ENCODE results near the gene PLVAP. TPM values are rescaled to one million over a fixed set of nuclear protein-coding genes. Genes with fewer than 3 reads are reported as not detected.

PLVAP gene
- total RNA-seq, 1 donor = 0.09 TPM

DNA sequence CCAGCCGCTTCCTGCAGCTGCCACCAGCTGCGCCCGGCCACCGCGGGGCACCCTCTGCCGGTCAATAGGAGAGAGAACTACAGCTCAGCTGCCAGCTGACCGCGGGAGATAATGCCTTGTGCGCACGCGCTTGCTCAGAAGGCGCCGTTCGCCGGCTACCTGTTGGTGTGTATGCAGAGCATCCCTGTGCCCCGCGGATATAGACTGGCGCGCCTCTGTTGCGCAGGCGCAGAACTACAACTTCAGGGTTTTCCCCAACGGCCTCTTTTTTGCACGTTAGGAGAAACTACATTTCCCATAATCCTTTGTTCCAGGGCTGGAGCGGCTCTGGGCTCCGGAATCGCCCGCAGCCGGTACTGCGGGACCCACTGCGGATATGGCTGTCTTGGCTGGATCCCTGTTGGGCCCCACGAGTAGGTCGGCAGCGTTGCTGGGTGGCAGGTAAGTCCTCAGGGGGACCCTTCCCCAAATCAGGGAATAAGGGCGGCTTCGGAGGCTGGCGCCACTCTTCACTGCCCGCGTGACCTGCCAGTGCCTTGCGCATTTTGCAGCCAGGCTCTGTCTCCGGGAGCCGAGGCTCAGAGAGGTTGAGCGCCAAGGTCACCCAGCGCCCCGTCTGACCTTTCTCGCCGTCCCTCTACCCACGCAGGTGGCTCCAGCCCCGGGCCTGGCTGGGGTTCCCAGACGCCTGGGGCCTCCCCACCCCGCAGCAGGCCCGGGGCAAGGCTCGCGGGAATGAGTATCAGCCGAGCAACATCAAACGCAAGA is 71.4 kb downstream of the PLVAP start, which contains the start of gene MRPL34:
MRPL34 (plus strand) TSS at position 356 of the 768 bp plus-strand sequence; CDS start at position 377, 21 bp downstream.
- peak within 1 kb of the TSS; percentile 85 for H3K4me3 ChIP-seq (ENCODE audit: low read depth, low read length)
- TF ChIP-seq, protein P1, sequence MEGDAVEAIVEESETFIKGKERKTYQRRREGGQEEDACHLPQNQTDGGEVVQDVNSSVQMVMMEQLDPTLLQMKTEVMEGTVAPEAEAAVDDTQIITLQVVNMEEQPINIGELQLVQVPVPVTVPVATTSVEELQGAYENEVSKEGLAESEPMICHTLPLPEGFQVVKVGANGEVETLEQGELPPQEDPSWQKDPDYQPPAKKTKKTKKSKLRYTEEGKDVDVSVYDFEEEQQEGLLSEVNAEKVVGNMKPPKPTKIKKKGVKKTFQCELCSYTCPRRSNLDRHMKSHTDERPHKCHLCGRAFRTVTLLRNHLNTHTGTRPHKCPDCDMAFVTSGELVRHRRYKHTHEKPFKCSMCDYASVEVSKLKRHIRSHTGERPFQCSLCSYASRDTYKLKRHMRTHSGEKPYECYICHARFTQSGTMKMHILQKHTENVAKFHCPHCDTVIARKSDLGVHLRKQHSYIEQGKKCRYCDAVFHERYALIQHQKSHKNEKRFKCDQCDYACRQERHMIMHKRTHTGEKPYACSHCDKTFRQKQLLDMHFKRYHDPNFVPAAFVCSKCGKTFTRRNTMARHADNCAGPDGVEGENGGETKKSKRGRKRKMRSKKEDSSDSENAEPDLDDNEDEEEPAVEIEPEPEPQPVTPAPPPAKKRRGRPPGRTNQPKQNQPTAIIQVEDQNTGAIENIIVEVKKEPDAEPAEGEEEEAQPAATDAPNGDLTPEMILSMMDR (IDR thresholded peaks at IDR 0.05; ENCODE audit: insufficient read depth, low read length) = peak; percentile 70
- peak; percentile 99 for DNase-seq (ENCODE audit: low read depth)

DNA sequence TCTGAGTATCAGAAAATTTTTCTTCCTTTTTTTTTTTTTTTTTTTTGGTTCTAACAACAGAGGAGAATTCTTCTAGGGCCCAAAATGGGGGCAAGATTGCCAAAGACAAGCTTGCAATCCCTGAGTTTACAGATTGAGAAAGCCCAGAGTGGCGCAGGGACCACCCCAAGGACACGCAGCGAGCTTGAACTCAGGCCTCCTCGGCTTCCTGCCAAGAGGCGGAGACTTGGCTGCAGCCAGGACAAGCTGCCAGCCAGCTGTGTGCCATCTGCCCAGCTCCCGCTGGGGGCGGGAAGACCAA is 72.0 kb downstream of the PLVAP start:
- peak overlapping the region; percentile 85 for H3K4me3 ChIP-seq (ENCODE audit: low read depth, low read length)
- TF ChIP-seq, protein P1 (IDR thresholded peaks at IDR 0.05; ENCODE audit: insufficient read depth, low read length) = no peak
- no peak for DNase-seq (ENCODE audit: low read depth)

DNA sequence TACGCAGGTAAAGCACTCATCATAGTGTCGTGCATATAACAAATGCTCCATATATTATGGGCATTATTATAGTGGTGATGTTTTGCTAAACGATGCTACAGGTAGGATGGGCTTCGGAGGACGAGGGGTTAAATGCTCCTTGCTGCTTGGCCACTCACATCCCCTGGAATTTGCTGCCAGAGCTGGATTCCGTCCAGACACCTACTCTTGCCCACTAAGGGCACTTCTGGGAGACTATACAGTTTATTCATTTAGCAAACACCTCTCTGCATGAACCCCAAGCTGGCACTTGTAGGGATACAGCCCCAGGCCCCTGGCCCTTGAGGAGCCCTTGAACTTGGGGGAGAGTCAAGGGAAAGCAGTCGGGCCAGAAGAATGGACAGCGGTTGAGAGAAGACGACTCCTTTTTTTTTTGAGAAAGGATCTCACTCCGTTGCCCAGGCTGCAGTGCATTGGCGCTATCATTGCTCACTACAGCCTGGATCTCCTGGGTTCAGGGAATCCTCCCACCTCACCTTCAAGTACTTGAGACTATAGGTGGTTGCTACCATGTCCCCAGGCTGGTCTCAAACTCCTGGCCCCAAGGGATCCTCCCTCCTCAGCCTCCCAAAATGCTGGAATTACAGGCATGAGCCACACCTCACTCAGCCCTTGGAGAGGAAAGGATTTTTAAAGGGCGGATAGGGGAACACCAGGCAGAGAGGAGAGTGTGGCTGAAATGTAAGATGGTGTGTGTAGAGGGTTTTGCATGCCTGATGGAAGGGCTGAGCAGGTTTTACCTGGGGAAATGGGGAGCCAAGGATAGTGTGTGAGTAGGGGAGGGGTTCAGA is 72.5 kb downstream of the PLVAP start:
- DNase-seq (ENCODE audit: low read depth) = no peak
- H3K4me3 ChIP-seq (ENCODE audit: low read depth, low read length) = no peak overlapping the region
- TF ChIP-seq, protein P1 (IDR thresholded peaks at IDR 0.05; ENCODE audit: insufficient read depth, low read length) = no peak

DNA sequence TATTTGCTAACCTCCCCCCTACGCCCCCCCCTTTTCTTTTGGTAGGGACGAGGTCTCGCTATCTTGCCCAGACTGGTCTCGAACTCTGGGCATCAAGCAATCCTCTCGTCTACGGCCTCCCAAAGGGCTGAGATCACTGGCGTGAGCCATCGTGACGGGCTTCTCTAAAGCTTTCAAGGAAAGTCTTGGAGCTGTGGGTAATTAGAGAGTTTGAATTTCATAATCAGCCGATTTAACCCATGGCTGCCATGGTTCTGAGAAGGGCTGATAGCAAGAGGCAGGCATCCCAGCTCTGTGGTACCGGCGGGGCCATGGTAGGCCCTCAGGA is 73.2 kb downstream of the PLVAP start:
- no peak overlapping the region for H3K4me3 ChIP-seq (ENCODE audit: low read depth, low read length)
- TF ChIP-seq, protein P1 (IDR thresholded peaks at IDR 0.05; ENCODE audit: insufficient read depth, low read length) = no peak
- no peak for DNase-seq (ENCODE audit: low read depth)

DNA sequence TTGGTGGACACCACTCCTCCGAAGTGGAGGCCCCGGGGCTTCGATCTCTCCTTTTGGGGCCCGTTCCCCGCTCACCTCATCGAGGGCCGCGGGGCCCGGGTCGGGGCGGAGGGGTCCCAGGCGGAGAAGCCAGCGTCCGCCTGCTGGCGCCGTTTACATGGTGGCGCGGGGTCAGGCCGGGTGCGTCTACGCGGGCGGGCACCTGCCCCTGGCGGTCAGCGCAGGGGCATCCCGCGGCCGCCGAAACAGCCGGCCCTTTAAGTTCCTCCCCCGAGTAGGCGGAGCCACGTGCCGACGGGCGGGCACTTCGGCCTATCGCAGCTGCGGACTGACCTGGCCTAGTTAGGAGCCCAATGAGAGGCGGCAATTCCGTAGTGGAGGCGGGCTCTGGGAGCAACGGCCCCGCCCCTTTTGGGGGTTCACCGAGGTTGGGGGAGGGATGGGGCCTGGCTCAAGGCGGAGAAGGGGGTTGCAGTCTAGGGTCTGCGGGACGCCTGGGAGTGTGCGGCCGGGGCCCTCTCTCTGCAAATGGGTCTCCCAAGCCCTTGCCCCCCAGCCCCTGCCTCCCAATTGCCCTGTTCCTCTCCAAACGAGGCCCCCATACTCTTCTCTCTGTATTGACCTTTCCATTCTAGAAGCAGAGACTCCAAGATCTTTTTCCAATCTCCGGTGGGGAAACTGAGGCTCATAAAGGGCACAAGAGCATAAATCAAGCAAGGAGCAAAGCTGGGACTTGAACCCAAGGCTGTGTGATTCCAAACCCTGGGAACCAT is 73.8 kb downstream of the PLVAP start, which contains the start of gene ABHD8:
ABHD8 (minus strand) TSS at position 259 of the 773 bp plus-strand sequence. CDS start 1,809 bp downstream, outside the sequence.
- peak; percentile 96 for DNase-seq (ENCODE audit: low read depth)
- H3K4me3 ChIP-seq (ENCODE audit: low read depth, low read length) = peak within 1 kb of the TSS; percentile 73
- TF ChIP-seq, protein P1 (IDR thresholded peaks at IDR 0.05; ENCODE audit: insufficient read depth, low read length) = peak; percentile 48

DNA sequence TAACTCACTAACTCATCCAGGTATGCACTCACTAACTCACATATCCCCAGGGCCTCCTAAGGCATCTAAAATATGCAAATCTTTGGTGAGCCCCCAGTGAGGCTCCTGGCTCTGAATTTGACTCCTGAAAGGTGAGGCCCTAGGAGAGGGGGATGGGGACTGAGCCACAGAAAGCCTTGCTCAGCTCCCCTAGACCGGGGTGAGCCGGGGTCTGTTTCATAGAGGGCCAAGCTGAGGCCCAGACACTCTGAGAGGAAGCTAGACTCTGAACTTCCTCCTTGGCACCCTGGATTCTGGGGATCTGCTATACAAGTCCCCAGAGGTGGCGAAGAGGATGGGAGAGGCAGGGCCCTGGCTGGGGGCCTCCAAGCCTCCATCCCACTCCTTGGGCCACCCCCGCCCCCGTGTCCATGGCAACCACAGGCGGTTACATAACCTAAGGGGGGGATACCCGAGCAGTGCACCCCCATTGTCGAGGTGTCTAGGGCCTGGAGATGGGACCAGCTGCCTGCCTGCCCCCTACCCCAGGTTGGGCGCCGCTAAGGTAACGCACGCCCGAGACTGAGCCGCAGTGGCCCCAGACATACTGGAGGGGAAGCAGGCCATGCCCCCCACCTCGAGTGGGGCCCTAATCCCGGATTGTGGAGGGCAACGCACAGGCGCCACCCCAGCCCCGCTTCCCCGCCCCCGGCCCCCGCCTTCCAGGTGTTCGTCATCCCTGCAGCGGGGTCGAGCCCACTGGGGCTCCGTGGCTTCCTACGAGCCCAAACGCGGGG is 74.6 kb downstream of the PLVAP start:
- TF ChIP-seq, protein P1 (IDR thresholded peaks at IDR 0.05; ENCODE audit: insufficient read depth, low read length) = no peak
- H3K4me3 ChIP-seq (ENCODE audit: low read depth, low read length) = peak overlapping the region; percentile 73
- no peak for DNase-seq (ENCODE audit: low read depth)

Measured in fibroblast of the aortic adventitia (primary cell).